H9 (cell line): ENCODE measurements around the gene RAD51D. TPM values are rescaled to one million over a fixed set of nuclear protein-coding genes. Genes with fewer than 3 reads are reported as not detected.

ENCODE experiments used
- DNase-seq: peaks from one replicate; pipeline ENCODE4 v3.0.0-alpha.2; 2017
- H2AFZ ChIP-seq: one replicate; pipeline ENCODE4 v1.6.1; 2013; ENCODE audit warnings: mild to moderate bottlenecking, low read length, control low read depth, moderate library complexity
- H2AK5ac ChIP-seq: 2 replicates; pipeline ENCODE4 v1.6.1; 2013; ENCODE audit warnings: low read length, control low read depth, mixed read lengths; ENCODE audit not compliant: insufficient read length
- H2BK120ac ChIP-seq: one replicate; pipeline ENCODE4 v1.6.1; 2013; ENCODE audit warnings: low read depth, mild to moderate bottlenecking, low read length, control low read depth, inconsistent platforms; ENCODE audit not compliant: poor library complexity, severe bottlenecking
- H2BK12ac ChIP-seq: 2 replicates; pipeline ENCODE4 v1.6.1; 2013; ENCODE audit warnings: low read length, control low read depth, mixed read lengths, low read depth; ENCODE audit not compliant: insufficient read length
- H2BK15ac ChIP-seq: 2 replicates; pipeline ENCODE4 v1.6.1; 2013; ENCODE audit warnings: low read depth, low read length, control low read depth
- H2BK20ac ChIP-seq: one replicate; pipeline ENCODE4 v1.6.1; 2013; ENCODE audit warnings: low read depth, mild to moderate bottlenecking, low read length, control low read depth, inconsistent platforms; ENCODE audit not compliant: poor library complexity, severe bottlenecking
- H2BK5ac ChIP-seq: 2 replicates; pipeline ENCODE4 v1.6.1; 2013; ENCODE audit warnings: low read length, control low read depth, mixed read lengths; ENCODE audit not compliant: insufficient read length
- H3K14ac ChIP-seq: 2 replicates; pipeline ENCODE4 v1.6.1; 2013; ENCODE audit warnings: low read length, control low read depth; ENCODE audit not compliant: insufficient read depth
- H3K18ac ChIP-seq: 2 replicates; pipeline ENCODE4 v1.6.1; 2013; ENCODE audit warnings: low read depth, mild to moderate bottlenecking, mixed read lengths, low read length, control low read depth; ENCODE audit not compliant: insufficient read length
- H3K23ac ChIP-seq: 2 replicates; pipeline ENCODE4 v1.6.1; 2013; ENCODE audit warnings: low read length, control low read depth, mixed read lengths, low read depth; ENCODE audit not compliant: insufficient read length
- H3K23me2 ChIP-seq: 2 replicates; pipeline ENCODE4 v1.6.1; 2013; ENCODE audit warnings: low read depth, mild to moderate bottlenecking, mixed read lengths, low read length, control low read depth; ENCODE audit not compliant: insufficient read length, poor library complexity, severe bottlenecking
- H3K27ac ChIP-seq: 2 replicates; pipeline ENCODE4 v1.5.1; 2013; ENCODE audit warnings: low read length, control low read depth, mixed read lengths, low read depth; ENCODE audit not compliant: insufficient read length
- H3K27me3 ChIP-seq: 2 replicates; pipeline ENCODE4 v1.6.1; 2013; ENCODE audit warnings: low read length, control low read depth, inconsistent platforms; ENCODE audit not compliant: insufficient read depth
- H3K4ac ChIP-seq: 2 replicates; pipeline ENCODE4 v1.6.1; 2013; ENCODE audit warnings: low read depth, mild to moderate bottlenecking, control low read depth, inconsistent platforms, low read length, moderate library complexity
- H3K4me1 ChIP-seq: 2 replicates; pipeline ENCODE4 v1.6.1; 2013; ENCODE audit warnings: low read length, control low read depth, inconsistent platforms; ENCODE audit not compliant: insufficient read depth
- H3K4me2 ChIP-seq: 2 replicates; pipeline ENCODE4 v1.6.1; 2013; ENCODE audit warnings: low read length, control low read depth, mixed read lengths; ENCODE audit not compliant: insufficient read length, insufficient read depth
- H3K56ac ChIP-seq: 2 replicates; pipeline ENCODE4 v1.6.1; 2013; ENCODE audit warnings: low read depth, mild to moderate bottlenecking, mixed read lengths, low read length, control low read depth; ENCODE audit not compliant: insufficient read length
- H3K79me1 ChIP-seq: 2 replicates; pipeline ENCODE4 v1.6.1; 2013; ENCODE audit warnings: low read depth, mild to moderate bottlenecking, moderate library complexity, low read length, control low read depth, inconsistent platforms; ENCODE audit not compliant: insufficient read depth, poor library complexity, severe bottlenecking
- H3K79me2 ChIP-seq: 2 replicates; pipeline ENCODE4 v1.6.1; 2013; ENCODE audit warnings: low read length, control low read depth, inconsistent platforms; ENCODE audit not compliant: insufficient read depth
- H3K9ac ChIP-seq: 2 replicates; pipeline ENCODE4 v1.6.1; 2013; ENCODE audit warnings: low read length, control low read depth, mixed read lengths; ENCODE audit not compliant: insufficient read length; ENCODE audit errors: extremely low read depth
- H3K9me3 ChIP-seq: one replicate; pipeline ENCODE4 v1.6.1; 2013; ENCODE audit warnings: low read depth, low read length, inconsistent platforms; ENCODE audit not compliant: control insufficient read depth
- H3T11ph ChIP-seq: one replicate; pipeline ENCODE4 v1.6.1; 2013; ENCODE audit warnings: mild to moderate bottlenecking, low read length, control low read depth, inconsistent platforms
- H4K20me1 ChIP-seq: one replicate; pipeline ENCODE4 v1.6.1; 2013; ENCODE audit not compliant: control insufficient read depth, insufficient read length, insufficient read depth
- H4K5ac ChIP-seq: 2 replicates; pipeline ENCODE4 v1.6.1; 2013; ENCODE audit warnings: low read depth, mild to moderate bottlenecking, mixed read lengths, low read length, control low read depth; ENCODE audit not compliant: insufficient read length
- H4K8ac ChIP-seq: replicated peaks from 2 replicates; pipeline ENCODE4 v1.6.1; 2013; ENCODE audit warnings: low read length, control low read depth, mixed read lengths, low read depth; ENCODE audit not compliant: insufficient read length
- H4K91ac ChIP-seq: 2 replicates; pipeline ENCODE4 v1.6.1; 2013; ENCODE audit warnings: low read depth, mild to moderate bottlenecking, moderate library complexity, mixed read lengths, low read length, control low read depth; ENCODE audit not compliant: insufficient read length
- H3K27ac Mint-ChIP-seq, 3 experiments: 2 replicates in 2 of 3; 3 replicates in 1 of 3; pipeline ENCODE4 v1.8.0; 2020 to 2021; ENCODE audit warnings: mixed read lengths in 3 of 3, mild to moderate bottlenecking in 1 of 3, moderate library complexity in 1 of 3
- H3K27me3 Mint-ChIP-seq: 2 replicates; pipeline ENCODE4 v1.8.0; 2021; ENCODE audit warnings: low read depth, mild to moderate bottlenecking, moderate library complexity, mixed read lengths
- H3K36me3 Mint-ChIP-seq, 3 experiments: 2 replicates in 2 of 3; 3 replicates in 1 of 3; pipeline ENCODE4 v1.8.0; 2020 to 2021; ENCODE audit warnings: low read depth in 3 of 3, mixed read lengths in 3 of 3; ENCODE audit not compliant: insufficient read depth in 1 of 3
- H3K4me1 Mint-ChIP-seq, 2 experiments: 2 replicates each; pipeline ENCODE4 v1.8.0; 2020; ENCODE audit warnings: mixed read lengths in 2 of 2
- H3K4me3 Mint-ChIP-seq, 2 experiments: 2 replicates in 1 of 2; 3 replicates in 1 of 2; pipeline ENCODE4 v1.8.0; 2020 to 2021; ENCODE audit warnings: mild to moderate bottlenecking in 2 of 2, mixed read lengths in 2 of 2, moderate library complexity in 1 of 2
- H3K9me3 Mint-ChIP-seq, 2 experiments: 2 replicates in 1 of 2; 3 replicates in 1 of 2; pipeline ENCODE4 v1.8.0; 2020; ENCODE audit warnings: mild to moderate bottlenecking in 2 of 2, mixed read lengths in 2 of 2, moderate library complexity in 1 of 2
- WGBS: extraction: QIAGEN DNeasy Blood & Tissue Kit; methylation state at CpG from one replicate; pipeline ENCODE4 v1.1.7; 2013; ENCODE audit warnings: missing lambda C conversion rate, low lambda C conversion rate, mixed read lengths; ENCODE audit not compliant: insufficient read length; ENCODE audit errors: extremely low coverage; 5-methylcytosine and 5-hydroxymethylcytosine counted together
- total RNA-seq: library from RNA; stranded (reverse); gene quantifications from 2 replicates; pipeline ENCODE4 v1.2.1, GENCODE V29; 2021
- TF ChIP-seq, protein P1 (sequence below): fragments of 200-600 bp; sonication (generic); conservative IDR thresholded peaks from 3 replicates; pipeline ENCODE4 v1.8.0; 2021; ENCODE audit warnings: antibody characterized with exemption, mild to moderate bottlenecking

RAD51D gene
- total RNA-seq, 1 experiment from 2014 or later, result 15.8 TPM

DNA sequence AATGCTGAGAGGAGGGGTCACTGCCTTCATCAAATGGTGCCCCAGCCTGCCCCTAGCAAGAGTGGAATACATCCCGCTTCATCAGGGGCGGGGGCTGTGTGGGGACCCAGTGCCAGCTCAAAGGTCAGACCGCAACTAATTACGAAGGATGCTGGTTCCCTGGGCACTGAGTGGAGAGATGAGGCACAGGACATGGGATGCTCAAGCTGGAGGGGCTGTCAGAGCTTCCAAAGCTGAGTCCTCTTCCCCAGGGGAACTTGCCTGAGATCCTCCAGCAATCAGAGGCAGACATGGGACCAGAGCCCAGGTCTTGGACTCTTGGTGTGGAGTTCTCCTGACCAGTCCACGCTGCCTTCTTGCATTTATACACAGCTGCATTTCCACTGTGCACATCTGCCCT, 46.9 kb upstream of the RAD51D start:
- TF ChIP-seq, protein P1, sequence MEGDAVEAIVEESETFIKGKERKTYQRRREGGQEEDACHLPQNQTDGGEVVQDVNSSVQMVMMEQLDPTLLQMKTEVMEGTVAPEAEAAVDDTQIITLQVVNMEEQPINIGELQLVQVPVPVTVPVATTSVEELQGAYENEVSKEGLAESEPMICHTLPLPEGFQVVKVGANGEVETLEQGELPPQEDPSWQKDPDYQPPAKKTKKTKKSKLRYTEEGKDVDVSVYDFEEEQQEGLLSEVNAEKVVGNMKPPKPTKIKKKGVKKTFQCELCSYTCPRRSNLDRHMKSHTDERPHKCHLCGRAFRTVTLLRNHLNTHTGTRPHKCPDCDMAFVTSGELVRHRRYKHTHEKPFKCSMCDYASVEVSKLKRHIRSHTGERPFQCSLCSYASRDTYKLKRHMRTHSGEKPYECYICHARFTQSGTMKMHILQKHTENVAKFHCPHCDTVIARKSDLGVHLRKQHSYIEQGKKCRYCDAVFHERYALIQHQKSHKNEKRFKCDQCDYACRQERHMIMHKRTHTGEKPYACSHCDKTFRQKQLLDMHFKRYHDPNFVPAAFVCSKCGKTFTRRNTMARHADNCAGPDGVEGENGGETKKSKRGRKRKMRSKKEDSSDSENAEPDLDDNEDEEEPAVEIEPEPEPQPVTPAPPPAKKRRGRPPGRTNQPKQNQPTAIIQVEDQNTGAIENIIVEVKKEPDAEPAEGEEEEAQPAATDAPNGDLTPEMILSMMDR, result no peak
- no peak overlapping the region for H4K5ac ChIP-seq
- no peak overlapping the region for H3K27ac ChIP-seq
- WGBS, result no CpG with 5 or more reads among the region's 5 CpGs
- DNase-seq, result no peak
- H2BK20ac ChIP-seq, result no peak overlapping the region
- no peak overlapping the region for H2AK5ac ChIP-seq
- H4K20me1 ChIP-seq, result no peaks in the 10 kb centered on the region
- no peaks in the 10 kb centered on the region for H3K4me1 ChIP-seq
- no peak overlapping the region for H4K8ac ChIP-seq
- H4K91ac ChIP-seq, result no peak overlapping the region
- H3K56ac ChIP-seq, result no peak overlapping the region
- H3K27me3 ChIP-seq, result no peaks in the 10 kb centered on the region
- Mint-ChIP-seq H3K27ac (peak overlapping the region in 1 of 3 experiments; percentile 12; a peak in 1 of 7 replicates), H3K27me3 (no peaks in the 10 kb centered on the region), H3K36me3 (no peaks in the 10 kb centered on the region), H3K4me1 (peaks cover 3 to 4% of the 10 kb centered on the region in 2 experiments; a peak in 2 of 4 replicates), H3K9me3 (no peaks in the 10 kb centered on the region), H3K4me3 (no peak overlapping the region)
- H3K14ac ChIP-seq, result no peak overlapping the region
- H3K79me2 ChIP-seq, result no peaks in the 10 kb centered on the region
- H2BK12ac ChIP-seq, result no peak overlapping the region
- H3K23ac ChIP-seq, result no peak overlapping the region
- H3T11ph ChIP-seq, result no peak overlapping the region
- no peak overlapping the region for H3K4me2 ChIP-seq
- no peak overlapping the region for H3K9ac ChIP-seq
- no peaks in the 10 kb centered on the region for H3K23me2 ChIP-seq
- H2AFZ ChIP-seq, result no peak overlapping the region
- no peaks in the 10 kb centered on the region for H3K79me1 ChIP-seq
- H2BK120ac ChIP-seq, result no peak overlapping the region
- no peak overlapping the region for H2BK15ac ChIP-seq
- H3K18ac ChIP-seq, result no peak overlapping the region
- H3K9me3 ChIP-seq, result no peaks in the 10 kb centered on the region
- H2BK5ac ChIP-seq, result no peak overlapping the region
- H3K4ac ChIP-seq, result no peak overlapping the region
